CD1c-positive myeloid dendritic cell (primary cell): ENCODE measurements around the gene RELT.
A peak's percentile ranks its signal among the peaks of the same experiment; 100 is the strongest.

Experiments used
- DNase-seq: peaks from one replicate; pipeline ENCODE4 v3.0.0-alpha.2; 2016; ENCODE audit errors: extremely low spot score

RELT gene

GRCh38 chr11:73347067-73347466, 29.1 kb upstream of the RELT start:
- DNase-seq = no peak

GRCh38 chr11:73348838-73349237, 27.4 kb upstream of the RELT start:
- DNase-seq = no peak

GRCh38 chr11:73349633-73350032, 26.6 kb upstream of the RELT start:
- no peak for DNase-seq

- DNase-seq = peak; percentile 84
Measured at GRCh38 chr11:73350908-73351636, 25.1 kb upstream of the RELT start.

- no peak for DNase-seq
Measured at GRCh38 chr11:73353422-73353821, 22.8 kb upstream of the RELT start.

GRCh38 chr11:73355109-73355508, 21.1 kb upstream of the RELT start:
- DNase-seq = no peak

- no peak for DNase-seq
Measured at GRCh38 chr11:73356979-73357860, 19.0 kb upstream of the RELT start.

GRCh38 chr11:73358071-73358470, 18.1 kb upstream of the RELT start:
- DNase-seq = no peak

- DNase-seq = no peak
Measured at GRCh38 chr11:73359341-73359740, 16.9 kb upstream of the RELT start.

GRCh38 chr11:73359930-73360742, 16.1 kb upstream of the RELT start:
- DNase-seq = no peak

- DNase-seq = no peak
Measured at GRCh38 chr11:73360743-73361369, 15.3 kb upstream of the RELT start.

- DNase-seq = no peak
Measured at GRCh38 chr11:73361953-73362776, 14.0 kb upstream of the RELT start.

GRCh38 chr11:73363147-73363546, 13.1 kb upstream of the RELT start:
- no peak for DNase-seq

- DNase-seq = no peak
Measured at GRCh38 chr11:73365352-73366264, 10.6 kb upstream of the RELT start.

GRCh38 chr11:73366265-73366610, 10.0 kb upstream of the RELT start:
- DNase-seq = peak; percentile 6

- DNase-seq = no peak
Measured at GRCh38 chr11:73366953-73367352, 9.2 kb upstream of the RELT start.

GRCh38 chr11:73367482-73368024, 8.6 kb upstream of the RELT start:
- DNase-seq = no peak

GRCh38 chr11:73372375-73372993, 3.7 kb upstream of the RELT start:
- DNase-seq = no peak

GRCh38 chr11:73374151-73374550, 2.0 kb upstream of the RELT start:
- no peak for DNase-seq
